ENCODE data around the gene NPHP4.

GRCh38 chr1:5888606-5889211, 103.5 kb downstream of the NPHP4 start:
- TF ChIP-seq ZNF416 (CRISPR knock-in tag; IDR thresholded peaks at IDR 0.05) (no peak), CTCF (IDR thresholded peaks at IDR 0.05) (no peak), NR2C2 (CRISPR knock-in tag; IDR thresholded peaks at IDR 0.05) (no peak), FOXK1 (CRISPR knock-in tag; IDR thresholded peaks at IDR 0.05) (no peak), SP1 (CRISPR knock-in tag; conservative IDR thresholded peaks at IDR 0.05) (no peak), USF2 (CRISPR knock-in tag; IDR thresholded peaks at IDR 0.05) (no peak), MAX (CRISPR knock-in tag; IDR thresholded peaks at IDR 0.05) (no peak), ETV6 (CRISPR knock-in tag; IDR thresholded peaks at IDR 0.05) (no peak), ZNF263 (CRISPR knock-in tag; IDR thresholded peaks at IDR 0.05; ENCODE audit: low read depth) (no peak), ATF2 (CRISPR knock-in tag; IDR thresholded peaks at IDR 0.05; ENCODE audit: borderline replicate concordance, low read depth) (no peak), E2F4 (CRISPR knock-in tag; IDR thresholded peaks at IDR 0.05; ENCODE audit: borderline replicate concordance, low read depth) (no peak), USF1 (CRISPR knock-in tag; IDR thresholded peaks at IDR 0.05) (no peak), NR1H2 (CRISPR knock-in tag; IDR thresholded peaks at IDR 0.05) (no peak), TEAD4 (CRISPR knock-in tag; IDR thresholded peaks at IDR 0.05) (no peak)
